Brain microvascular endothelial cell (primary cell): Measurements from ENCODE around the gene MAGEB16.

Experiments
- DNase-seq: peaks from one replicate; pipeline ENCODE4 v3.0.0-alpha.2; 2020
- H3K27ac ChIP-seq: fragments of 250-450 bp; sonication (Bioruptor Pico); 2 replicates; pipeline ENCODE4 v1.5.1; 2020; ENCODE audit warnings: mild to moderate bottlenecking, moderate library complexity
- H3K27me3 ChIP-seq: fragments of 250-450 bp; sonication (Bioruptor Pico); replicated peaks from 2 replicates; pipeline ENCODE4 v1.5.1; 2020; ENCODE audit warnings: mild to moderate bottlenecking
- H3K36me3 ChIP-seq: fragments of 250-450 bp; sonication (Bioruptor Pico); replicated peaks from 2 replicates; pipeline ENCODE4 v1.5.1; 2020; ENCODE audit warnings: mild to moderate bottlenecking
- H3K4me3 ChIP-seq: 2 replicates; pipeline ENCODE4 v1.5.1; 2011; ENCODE audit warnings: low read depth, mild to moderate bottlenecking, control low read depth, low read length, moderate library complexity
- CTCF ChIP-seq: IDR thresholded peaks from 2 replicates; pipeline ENCODE4 v1.5.1; 2011; ENCODE audit warnings: low read depth, mild to moderate bottlenecking, moderate library complexity, low read length, control low read depth, inconsistent platforms; ENCODE audit errors: missing control alignments
- in situ Hi-C: cut with HindIII; loops from 2 replicates; pipeline ENCODE4 v1.10.0; 2017; ENCODE audit warnings: low sequenced_read_pairs, low pct_ligation_motif_present

MAGEB16 gene

GRCh38 chrX:35847736-35848135, 49.6 kb downstream of the MAGEB16 start:
- no peak overlapping the region for H3K27ac ChIP-seq
- no peaks in the 10 kb centered on the region for H3K27me3 ChIP-seq
- H3K36me3 ChIP-seq, result no peaks in the 10 kb centered on the region
- TF ChIP-seq CTCF, result no peak
- no peak overlapping the region for H3K4me3 ChIP-seq
- no peak for DNase-seq
- in situ Hi-C loops, result no loop called here
